Lower leg skin (tissue), 3 donors: Measurements from ENCODE around the gene DNAH14.

ENCODE experiments used
- CTCF ChIP-seq, 3 donors: fragments of 450-650 bp; IDR thresholded peaks; one replicate each; pipeline ENCODE4 v1.5.1; 2016; ENCODE audit warnings: antibody characterized with exemption in 3 of 3, mild to moderate bottlenecking in 3 of 3, moderate library complexity in 2 of 3
- POLR2A ChIP-seq, 2 donors: fragments of 450-650 bp; IDR thresholded peaks; one replicate each; pipeline ENCODE4 v1.6.1; 2016 to 2017; ENCODE audit warnings: antibody characterized with exemption in 2 of 2, mild to moderate bottlenecking in 1 of 2, moderate library complexity in 1 of 2

- TF ChIP-seq POLR2A (IDR thresholded peaks at IDR 0.05) (no peak), CTCF (IDR thresholded peaks at IDR 0.05) (no peak)
Observed at GRCh38 chr1:225380691-225381090, 451.2 kb downstream of the DNAH14 start.
